Common myeloid progenitor, CD34-positive (primary cell): ENCODE data around the gene PPM1F.

Source experiments
- CTCF ChIA-PET: fragments of 350-600 bp; sonication (Branson Sonifier 250); formaldehyde crosslinking; loops from one replicate; lab custom pipeline; 2021; ENCODE audit warnings: antibody characterized with exemption; lab: Charles Lee
- POLR2A ChIA-PET: fragments of 350-600 bp; sonication (Branson Sonifier 250); formaldehyde crosslinking; loops from one replicate; lab custom pipeline; 2021; ENCODE audit warnings: antibody characterized with exemption; lab: Charles Lee
- DNase-seq, 3 donors: peaks; one replicate each; pipeline versions ENCODE4 v3.0.0 to v3.0.0-alpha.2; 2013
- H3K27ac ChIP-seq, 2 experiments: 1 replicate in 1 of 2; 2 replicates in 1 of 2; pipeline ENCODE4 v1.7.0; 2013; ENCODE audit warnings: inconsistent platforms in 2 of 2, low read length in 2 of 2, mild to moderate bottlenecking in 2 of 2, low read depth in 1 of 2, moderate library complexity in 1 of 2; ENCODE audit not compliant: severe bottlenecking in 2 of 2, insufficient read depth in 1 of 2, poor library complexity in 1 of 2
- H3K27me3 ChIP-seq, 5 experiments: replicated peaks in 2 of 5; 1 replicate in 3 of 5; 2 replicates in 2 of 5; pipeline versions ENCODE4 v1.6.1 to v1.7.0; 2013; ENCODE audit warnings: low read length in 4 of 5, mild to moderate bottlenecking in 2 of 5, moderate library complexity in 2 of 5, inconsistent platforms in 1 of 5; ENCODE audit not compliant: insufficient read depth in 5 of 5, control insufficient read depth in 4 of 5
- H3K36me3 ChIP-seq, 4 experiments: 1 replicate in 2 of 4; 2 replicates in 2 of 4; pipeline versions ENCODE4 v1.6.1 to v1.7.0; 2013; ENCODE audit warnings: low read length in 3 of 4, control low read depth in 1 of 4, mild to moderate bottlenecking in 1 of 4; ENCODE audit not compliant: control insufficient read depth in 4 of 4, insufficient read depth in 4 of 4
- H3K4me1 ChIP-seq, 4 experiments: 1 replicate in 3 of 4; 2 replicates in 1 of 4; pipeline versions ENCODE4 v1.6.1 to v1.7.1; 2013; ENCODE audit warnings: low read length in 3 of 4, mild to moderate bottlenecking in 3 of 4, control low read depth in 1 of 4, inconsistent platforms in 1 of 4, moderate library complexity in 1 of 4; ENCODE audit not compliant: control insufficient read depth in 4 of 4, insufficient read depth in 4 of 4; ENCODE audit errors: control extremely low read depth in 1 of 4
- H3K4me3 ChIP-seq, 7 experiments: 1 replicate in 4 of 7; 2 replicates in 3 of 7; pipeline versions ENCODE4 v1.5.1 to v1.7.0; 2013; ENCODE audit warnings: mild to moderate bottlenecking in 7 of 7, low read length in 6 of 7, moderate library complexity in 6 of 7, inconsistent platforms in 2 of 7, low read depth in 2 of 7, control low read depth in 1 of 7; ENCODE audit not compliant: insufficient read depth in 4 of 7, control insufficient read depth in 1 of 7; ENCODE audit errors: extremely low read depth in 1 of 7
- H3K9me3 ChIP-seq, 5 experiments: 1 replicate in 4 of 5; 2 replicates in 1 of 5; pipeline versions ENCODE4 v1.6.1 to v1.7.1; 2013; ENCODE audit warnings: low read length in 4 of 5, mild to moderate bottlenecking in 2 of 5, inconsistent platforms in 1 of 5, low read depth in 1 of 5, moderate library complexity in 1 of 5; ENCODE audit not compliant: control insufficient read depth in 4 of 5, insufficient read depth in 2 of 5; ENCODE audit errors: control extremely low read depth in 1 of 5
- WGBS: methylation state at CpG from one replicate; pipeline ENCODE4 v1.1.5; 2013; ENCODE audit not compliant: insufficient coverage; 5-methylcytosine and 5-hydroxymethylcytosine counted together

PPM1F gene

DNA sequence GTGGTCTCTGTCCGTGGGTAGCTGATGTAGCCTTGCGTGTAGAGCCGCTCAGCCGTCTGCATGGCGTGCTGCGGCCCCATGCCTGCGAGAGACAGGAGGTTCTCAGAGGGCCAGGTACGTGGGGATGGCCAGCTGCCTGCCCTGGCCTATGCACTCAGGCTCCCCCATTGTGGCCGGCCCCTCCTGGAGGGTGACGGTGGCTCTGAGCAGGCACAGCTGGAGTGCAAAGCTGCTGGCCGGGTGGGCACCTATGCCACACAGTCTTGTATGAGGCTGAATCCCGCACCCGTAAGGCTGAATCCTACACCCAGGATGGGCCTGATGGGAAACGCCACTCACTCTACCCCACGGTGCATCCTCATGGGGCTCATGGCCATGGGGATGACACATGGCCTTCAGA, 11.6 kb upstream of the PPM1F start:
- Histone ChIP-seq H3K27ac (no peak overlapping the region), H3K9me3 (no peaks in the 10 kb centered on the region), H3K36me3 (peaks cover 30 to 97% (median 72%) of the 10 kb centered on the region in 4 experiments), H3K27me3 (no peaks in the 10 kb centered on the region), H3K4me3 (no peak overlapping the region), H3K4me1 (no peaks in the 10 kb centered on the region)
- POLR2A ChIA-PET = no interaction called here
- no peak for DNase-seq
- CTCF ChIA-PET = interaction anchor here (1.0 to 1.3 kb wide), 3 partner anchors 8 to 26 kb away, joined by 4 to 5 read pairs (median 4); partner anchors contain the start of gene PPM1F
- WGBS = 98% methylated on average over 15 of the region's 15 CpGs

- no peak for DNase-seq
- ChIA-PET CTCF (interaction anchor here (1.0 to 1.5 kb wide), 4 partner anchors 9 to 26 kb away, joined by 4 to 5 read pairs (median 4); partner anchors contain the start of gene PPM1F), POLR2A (no interaction called here)
- Histone ChIP-seq H3K27me3 (no peaks in the 10 kb centered on the region), H3K36me3 (peaks cover 31 to 98% (median 75%) of the 10 kb centered on the region in 4 experiments), H3K4me3 (no peak overlapping the region), H3K9me3 (no peaks in the 10 kb centered on the region), H3K27ac (no peak overlapping the region), H3K4me1 (no peaks in the 10 kb centered on the region)
- 98% methylated on average over 14 of the region's 19 CpGs for WGBS
These were observed 11.2 kb upstream of the PPM1F start for GRCh38 chr22:21963790-21964211.

DNA sequence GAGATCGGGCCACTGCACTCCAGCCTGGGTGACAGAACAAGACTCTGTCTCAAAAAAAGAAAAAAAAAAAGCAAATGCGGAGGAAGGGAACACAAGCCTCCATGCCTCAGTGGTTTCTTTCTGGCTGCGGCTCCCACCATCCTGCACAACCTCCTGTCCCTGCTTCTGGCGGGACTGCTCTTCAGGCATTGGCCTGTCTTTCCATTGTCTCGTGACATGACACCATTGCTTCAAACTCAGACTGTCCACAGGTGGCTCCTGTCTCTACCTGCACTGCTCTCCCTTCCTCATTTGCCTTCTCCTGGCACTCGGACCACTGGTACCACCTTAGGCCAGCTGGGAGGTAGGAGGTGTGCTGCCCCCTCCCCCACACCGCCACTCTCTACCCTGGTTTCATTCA, 10.6 kb upstream of the PPM1F start:
- Histone ChIP-seq H3K9me3 (no peaks in the 10 kb centered on the region), H3K27me3 (no peaks in the 10 kb centered on the region), H3K4me3 (no peak overlapping the region), H3K27ac (no peak overlapping the region), H3K36me3 (peaks cover 33 to 97% (median 77%) of the 10 kb centered on the region in 4 experiments), H3K4me1 (no peaks in the 10 kb centered on the region)
- DNase-seq = no peak
- CTCF ChIA-PET = interaction anchor here (1.0 to 1.5 kb wide), 2 partner anchors 11 to 21 kb away, joined by 3 to 4 read pairs; partner anchors contain the start of gene PPM1F
- POLR2A ChIA-PET = no interaction called here
- WGBS = 99% methylated on average over 7 of the region's 7 CpGs

GRCh38 chr22:21962655-21962949, 10.0 kb upstream of the PPM1F start:
- H3K27ac ChIP-seq = no peak overlapping the region
- H3K4me1 ChIP-seq = no peaks in the 10 kb centered on the region
- ChIA-PET CTCF (interaction anchor here (1.0 to 1.5 kb wide), 2 partner anchors 10 to 20 kb away, joined by 3 to 4 read pairs; partner anchors contain the start of gene PPM1F), POLR2A (no interaction called here)
- H3K9me3 ChIP-seq = no peaks in the 10 kb centered on the region
- no peak overlapping the region for H3K4me3 ChIP-seq
- no peak for DNase-seq
- WGBS = over 99% methylated on average over 11 of the region's 11 CpGs
- H3K36me3 ChIP-seq = peaks cover 28 to 94% (median 72%) of the 10 kb centered on the region in 4 experiments
- H3K27me3 ChIP-seq = no peaks in the 10 kb centered on the region

GRCh38 chr22:21961886-21962654, 9.4 kb upstream of the PPM1F start:
- CTCF ChIA-PET = interaction anchor here (0.9 to 2.0 kb wide), 5 partner anchors 9 to 22 kb away, joined by 3 to 5 read pairs (median 4); partner anchors contain the start of gene PPM1F
- no peaks in the 10 kb centered on the region for H3K27me3 ChIP-seq

GRCh38 chr22:21961127-21961867, 8.6 kb upstream of the PPM1F start:
- Histone ChIP-seq H3K27me3 (no peaks in the 10 kb centered on the region), H3K36me3 (peaks cover 17 to 81% (median 61%) of the 10 kb centered on the region in 4 experiments), H3K4me1 (no peaks in the 10 kb centered on the region), H3K27ac (no peak overlapping the region), H3K9me3 (no peaks in the 10 kb centered on the region), H3K4me3 (no peak overlapping the region)
- 93% methylated on average over 18 of the region's 18 CpGs for WGBS
- DNase-seq = no peak
- ChIA-PET CTCF (interaction anchor here (0.9 to 2.0 kb wide), 4 partner anchors 8 to 21 kb away, joined by 3 to 5 read pairs (median 4); partner anchors contain the start of gene PPM1F), POLR2A (no interaction called here)

More at GRCh38 chr22:21961886-21962654, 9.4 kb upstream of the PPM1F start:
- no peak overlapping the region for H3K27ac ChIP-seq
- no peaks in the 10 kb centered on the region for H3K4me1 ChIP-seq
- no peak overlapping the region for H3K4me3 ChIP-seq
- WGBS = 97% methylated on average over 22 of the region's 23 CpGs
- peaks cover 25 to 88% (median 68%) of the 10 kb centered on the region in 4 experiments for H3K36me3 ChIP-seq
- H3K9me3 ChIP-seq = no peaks in the 10 kb centered on the region
- no peak for DNase-seq
- POLR2A ChIA-PET = no interaction called here
